ENCODE data around the gene ARHGAP6. TPM values are rescaled to one million over a fixed set of nuclear protein-coding genes. Genes with fewer than 3 reads are reported as not detected.

Gene ARHGAP6
- total RNA-seq, 1 experiment from 2014 or later: 0.07 TPM

GRCh38 chrX:11408109-11408405 lies 257.7 kb downstream of the ARHGAP6 start:
- Histone ChIP-seq H3K79me2 (ENCODE audit: insufficient read depth, low read length) (no peaks in the 10 kb centered on the region), H2BK15ac (ENCODE audit: low read depth, low read length) (no peak overlapping the region), H2AK5ac (ENCODE audit: insufficient read length, low read length) (no peak overlapping the region), H3K4me2 (ENCODE audit: insufficient read depth, insufficient read length, low read length) (no peak overlapping the region), H3K4ac (ENCODE audit: low read depth, low read length) (no peak overlapping the region), H3K23me2 (ENCODE audit: insufficient read length, low read depth, low read length, poor library complexity, severe bottlenecking) (no peaks in the 10 kb centered on the region), H4K91ac (ENCODE audit: insufficient read length, low read depth, low read length) (no peak overlapping the region), H3K79me1 (ENCODE audit: insufficient read depth, low read depth, low read length, poor library complexity, severe bottlenecking) (no peaks in the 10 kb centered on the region), H3K27ac (ENCODE audit: insufficient read length, low read depth, low read length) (no peak overlapping the region), H2BK12ac (ENCODE audit: insufficient read length, low read depth, low read length) (no peak overlapping the region), H2AFZ (ENCODE audit: low read length) (no peak overlapping the region), H3K9ac (ENCODE audit: extremely low read depth, insufficient read length, low read length) (no peak overlapping the region), H2BK20ac (ENCODE audit: low read depth, low read length, poor library complexity, severe bottlenecking) (no peak overlapping the region), H3K27me3 (ENCODE audit: insufficient read depth, low read length) (no peaks in the 10 kb centered on the region), H2BK5ac (ENCODE audit: insufficient read length, low read length) (no peak overlapping the region), H3K9me3 (ENCODE audit: control insufficient read depth, low read depth, low read length) (no peaks in the 10 kb centered on the region), H3K23ac (ENCODE audit: insufficient read length, low read depth, low read length) (no peak overlapping the region), H3K56ac (ENCODE audit: insufficient read length, low read depth, low read length) (no peak overlapping the region), H4K20me1 (ENCODE audit: control insufficient read depth, insufficient read depth, insufficient read length) (no peaks in the 10 kb centered on the region), H3T11ph (ENCODE audit: low read length) (no peak overlapping the region), H3K4me1 (ENCODE audit: insufficient read depth, low read length) (no peaks in the 10 kb centered on the region), H3K18ac (ENCODE audit: insufficient read length, low read depth, low read length) (no peak overlapping the region), H3K14ac (ENCODE audit: insufficient read depth, low read length) (no peak overlapping the region), H2BK120ac (ENCODE audit: low read depth, low read length, poor library complexity, severe bottlenecking) (no peak overlapping the region), H4K5ac (ENCODE audit: insufficient read length, low read depth, low read length) (no peak overlapping the region), H4K8ac (replicated peaks; ENCODE audit: insufficient read length, low read depth, low read length) (no peak overlapping the region)
- Mint-ChIP-seq H3K27me3 (ENCODE audit: low read depth) (0 out of 2 replicates have a peak, but pooled peaks cover 1% of the 10 kb centered on the region), H3K4me1 (no peaks in the 10 kb centered on the region), H3K4me3 (no peak overlapping the region), H3K9me3 (peaks cover 48 to 59% of the 10 kb centered on the region in 2 experiments), H3K36me3 (ENCODE audit: insufficient read depth in 1 of 3, low read depth in 3 of 3) (no peaks in the 10 kb centered on the region), H3K27ac (no peak overlapping the region)
- no peak for DNase-seq
- no peak for TF ChIP-seq CTCF (conservative IDR thresholded peaks at IDR 0.05)
- no CpG with 5 or more reads among the region's 5 CpGs for WGBS (ENCODE audit: extremely low coverage, insufficient read length, low lambda C conversion rate)

Measured in H9 (cell line).